GM21360 (cell line): ENCODE results near the gene ADGRB3.
"Not testable (repeated sequence)": the region's sequence is repeated elsewhere in the genome, so short reads cannot be mapped to it uniquely, and the experiment has no call there.

Source experiments
- ATAC-seq: cut with Tn5 transposase; IDR thresholded peaks from one replicate; pipeline ENCODE4 v1.9.1; 2021; ENCODE audit warnings: mild to moderate bottlenecking, moderate library complexity; ENCODE audit not compliant: unreplicated experiment

ADGRB3 gene

GRCh38 chr6:68735866-68736265, 100.8 kb downstream of the ADGRB3 start:
- no peak for ATAC-seq

- no peak for ATAC-seq
Observed at GRCh38 chr6:68737061-68737460, 102.0 kb downstream of the ADGRB3 start.

- ATAC-seq, result no peak
Observed at GRCh38 chr6:68738039-68738438, 103.0 kb downstream of the ADGRB3 start.

- no peak for ATAC-seq
Observed at GRCh38 chr6:68740828-68741500, 105.9 kb downstream of the ADGRB3 start.

GRCh38 chr6:68741501-68742386, 106.7 kb downstream of the ADGRB3 start:
- ATAC-seq, result no peak

GRCh38 chr6:68743099-68743498, 108.0 kb downstream of the ADGRB3 start:
- no peak for ATAC-seq

- not testable (repeated sequence) for ATAC-seq
Observed at GRCh38 chr6:68744376-68744775, 109.3 kb downstream of the ADGRB3 start.

GRCh38 chr6:68746376-68746775, 111.3 kb downstream of the ADGRB3 start:
- no peak for ATAC-seq

GRCh38 chr6:68747110-68747790, 112.2 kb downstream of the ADGRB3 start:
- no peak for ATAC-seq

- ATAC-seq, result not testable (repeated sequence)
Observed at GRCh38 chr6:68747832-68748231, 112.8 kb downstream of the ADGRB3 start.

GRCh38 chr6:68754681-68755213, 119.7 kb downstream of the ADGRB3 start:
- ATAC-seq, result no peak

- ATAC-seq, result no peak
Observed at GRCh38 chr6:68756454-68757375, 121.6 kb downstream of the ADGRB3 start.

GRCh38 chr6:68757821-68758220, 122.7 kb downstream of the ADGRB3 start:
- no peak for ATAC-seq

- ATAC-seq, result no peak
Observed at GRCh38 chr6:68758559-68758958, 123.5 kb downstream of the ADGRB3 start.

GRCh38 chr6:68760485-68760884, 125.4 kb downstream of the ADGRB3 start:
- no peak for ATAC-seq

- no peak for ATAC-seq
Observed at GRCh38 chr6:68760941-68761676, 126.0 kb downstream of the ADGRB3 start.

- ATAC-seq, result no peak
Observed at GRCh38 chr6:68761985-68762384, 126.9 kb downstream of the ADGRB3 start.

GRCh38 chr6:68771426-68771825, 136.3 kb downstream of the ADGRB3 start:
- no peak for ATAC-seq

- ATAC-seq, result no peak
Observed at GRCh38 chr6:68774843-68775242, 139.8 kb downstream of the ADGRB3 start.

- no peak for ATAC-seq
Observed at GRCh38 chr6:68776354-68776753, 141.3 kb downstream of the ADGRB3 start.
